ENCODE measurements around the gene ADIPOR2. TPM values are rescaled to one million over a fixed set of nuclear protein-coding genes. Genes with fewer than 3 reads are reported as not detected.

The ADIPOR2 gene
- total RNA-seq (2014; rRNA removed; shearing (Covaris generic)), result 23.0 and 26.5 TPM in 2 replicates

GRCh38 chr12:1690578-1691122 lies at the start of gene ADIPOR2:
Gene ADIPOR2 (plus strand): TSS chr12:1691070. CDS start chr12:1754344, 63,274 bp downstream.
- peak within 1 kb of the TSS; percentile 82 for H3K4me3 ChIP-seq (ENCODE audit: insufficient read depth, low read depth, low read length)
- H3K27me3 ChIP-seq (ENCODE audit: control insufficient read depth, insufficient read depth, low read length), result no peaks in the 10 kb centered on the region
- peak; percentile 95 for DNase-seq
- H3K36me3 ChIP-seq (replicated peaks; ENCODE audit: control insufficient read depth, insufficient read depth, low read length), result no peaks in the 10 kb centered on the region

- DNase-seq, result no peak
- H3K36me3 ChIP-seq (replicated peaks; ENCODE audit: control insufficient read depth, insufficient read depth, low read length), result no peaks in the 10 kb centered on the region
- no peaks in the 10 kb centered on the region for H3K27me3 ChIP-seq (ENCODE audit: control insufficient read depth, insufficient read depth, low read length)
- H3K4me3 ChIP-seq (ENCODE audit: insufficient read depth, low read depth, low read length), result no peak overlapping the region
Observed at GRCh38 chr12:1642513-1642912, 48.4 kb upstream of the ADIPOR2 start.

GRCh38 chr12:1643043-1643442 lies 47.8 kb upstream of the ADIPOR2 start:
- Histone ChIP-seq H3K4me3 (ENCODE audit: insufficient read depth, low read depth, low read length) (no peak overlapping the region), H3K27me3 (ENCODE audit: control insufficient read depth, insufficient read depth, low read length) (no peaks in the 10 kb centered on the region), H3K36me3 (replicated peaks; ENCODE audit: control insufficient read depth, insufficient read depth, low read length) (no peaks in the 10 kb centered on the region)
- no peak for DNase-seq

- DNase-seq, result no peak
- no peak overlapping the region for H3K4me3 ChIP-seq (ENCODE audit: insufficient read depth, low read depth, low read length)
- no peaks in the 10 kb centered on the region for H3K36me3 ChIP-seq (replicated peaks; ENCODE audit: control insufficient read depth, insufficient read depth, low read length)
- H3K27me3 ChIP-seq (ENCODE audit: control insufficient read depth, insufficient read depth, low read length), result no peaks in the 10 kb centered on the region
Observed at GRCh38 chr12:1643905-1644533, 46.9 kb upstream of the ADIPOR2 start.

- Histone ChIP-seq H3K4me3 (ENCODE audit: insufficient read depth, low read depth, low read length) (no peak overlapping the region), H3K36me3 (replicated peaks; ENCODE audit: control insufficient read depth, insufficient read depth, low read length) (no peaks in the 10 kb centered on the region), H3K27me3 (ENCODE audit: control insufficient read depth, insufficient read depth, low read length) (no peaks in the 10 kb centered on the region)
- DNase-seq, result peak; percentile 55
Observed at GRCh38 chr12:1644534-1645438, 46.1 kb upstream of the ADIPOR2 start.

GRCh38 chr12:1645819-1646218 lies 45.1 kb upstream of the ADIPOR2 start:
- DNase-seq, result no peak
- no peaks in the 10 kb centered on the region for H3K27me3 ChIP-seq (ENCODE audit: control insufficient read depth, insufficient read depth, low read length)
- H3K4me3 ChIP-seq (ENCODE audit: insufficient read depth, low read depth, low read length), result no peak overlapping the region
- H3K36me3 ChIP-seq (replicated peaks; ENCODE audit: control insufficient read depth, insufficient read depth, low read length), result no peaks in the 10 kb centered on the region

GRCh38 chr12:1646569-1647284 lies 44.1 kb upstream of the ADIPOR2 start:
- DNase-seq, result no peak
- Histone ChIP-seq H3K36me3 (replicated peaks; ENCODE audit: control insufficient read depth, insufficient read depth, low read length) (no peaks in the 10 kb centered on the region), H3K4me3 (ENCODE audit: insufficient read depth, low read depth, low read length) (no peak overlapping the region), H3K27me3 (ENCODE audit: control insufficient read depth, insufficient read depth, low read length) (no peaks in the 10 kb centered on the region)

GRCh38 chr12:1647285-1647669 lies 43.6 kb upstream of the ADIPOR2 start:
- no peak for DNase-seq
- H3K36me3 ChIP-seq (replicated peaks; ENCODE audit: control insufficient read depth, insufficient read depth, low read length), result no peaks in the 10 kb centered on the region
- H3K27me3 ChIP-seq (ENCODE audit: control insufficient read depth, insufficient read depth, low read length), result no peaks in the 10 kb centered on the region
- H3K4me3 ChIP-seq (ENCODE audit: insufficient read depth, low read depth, low read length), result no peak overlapping the region

- no peak overlapping the region for H3K4me3 ChIP-seq (ENCODE audit: insufficient read depth, low read depth, low read length)
- DNase-seq, result no peak
- H3K36me3 ChIP-seq (replicated peaks; ENCODE audit: control insufficient read depth, insufficient read depth, low read length), result no peaks in the 10 kb centered on the region
- H3K27me3 ChIP-seq (ENCODE audit: control insufficient read depth, insufficient read depth, low read length), result no peaks in the 10 kb centered on the region
Observed at GRCh38 chr12:1650260-1650977, 40.5 kb upstream of the ADIPOR2 start.

- 0 out of 2 replicates have a peak, but pooled peaks cover under 1% of the 10 kb centered on the region for H3K27me3 ChIP-seq (ENCODE audit: control insufficient read depth, insufficient read depth, low read length)
- no peaks in the 10 kb centered on the region for H3K36me3 ChIP-seq (replicated peaks; ENCODE audit: control insufficient read depth, insufficient read depth, low read length)
- H3K4me3 ChIP-seq (ENCODE audit: insufficient read depth, low read depth, low read length), result no peak overlapping the region
- DNase-seq, result no peak
Observed at GRCh38 chr12:1650978-1651361, 39.9 kb upstream of the ADIPOR2 start.

- DNase-seq, result no peak
- no peaks in the 10 kb centered on the region for H3K36me3 ChIP-seq (replicated peaks; ENCODE audit: control insufficient read depth, insufficient read depth, low read length)
- H3K27me3 ChIP-seq (ENCODE audit: control insufficient read depth, insufficient read depth, low read length), result 0 out of 2 replicates have a peak, but pooled peaks cover 2% of the 10 kb centered on the region
- no peak overlapping the region for H3K4me3 ChIP-seq (ENCODE audit: insufficient read depth, low read depth, low read length)
Observed at GRCh38 chr12:1651946-1652345, 38.9 kb upstream of the ADIPOR2 start.

GRCh38 chr12:1655225-1655788 lies 35.6 kb upstream of the ADIPOR2 start:
- peak; percentile 17 for DNase-seq
- H3K36me3 ChIP-seq (replicated peaks; ENCODE audit: control insufficient read depth, insufficient read depth, low read length), result no peaks in the 10 kb centered on the region
- H3K4me3 ChIP-seq (ENCODE audit: insufficient read depth, low read depth, low read length), result no peak overlapping the region
- peaks cover 10% of the 10 kb centered on the region for H3K27me3 ChIP-seq (ENCODE audit: control insufficient read depth, insufficient read depth, low read length)

GRCh38 chr12:1656902-1657301 lies 34.0 kb upstream of the ADIPOR2 start:
- H3K36me3 ChIP-seq (replicated peaks; ENCODE audit: control insufficient read depth, insufficient read depth, low read length), result no peaks in the 10 kb centered on the region
- no peak overlapping the region for H3K4me3 ChIP-seq (ENCODE audit: insufficient read depth, low read depth, low read length)
- peaks cover 19% of the 10 kb centered on the region for H3K27me3 ChIP-seq (ENCODE audit: control insufficient read depth, insufficient read depth, low read length)
- DNase-seq, result peak; percentile 19

GRCh38 chr12:1657688-1658087 lies 33.2 kb upstream of the ADIPOR2 start:
- Histone ChIP-seq H3K4me3 (ENCODE audit: insufficient read depth, low read depth, low read length) (no peak overlapping the region), H3K27me3 (ENCODE audit: control insufficient read depth, insufficient read depth, low read length) (peaks cover 20% of the 10 kb centered on the region), H3K36me3 (replicated peaks; ENCODE audit: control insufficient read depth, insufficient read depth, low read length) (no peaks in the 10 kb centered on the region)
- no peak for DNase-seq
